ENCODE data around the gene S100A13.

The S100A13 gene

GRCh38 chr1:153617663-153618062, 9.6 kb downstream of the S100A13 start:
- TF ChIP-seq CTCF (IDR thresholded peaks at IDR 0.05; ENCODE audit: borderline replicate concordance, control extremely low read depth, extremely low read depth, insufficient read depth, missing control alignments) = peak; percentile 44
- in situ Hi-C loops (cut with MboI; ENCODE audit: low sequenced_read_pairs, unreplicated experiment) = no loop called here
- peak; percentile 76 for DNase-seq (ENCODE audit: low spot score)

- peak; percentile 18 for DNase-seq (ENCODE audit: low spot score)
- TF ChIP-seq CTCF (IDR thresholded peaks at IDR 0.05; ENCODE audit: borderline replicate concordance, control extremely low read depth, extremely low read depth, insufficient read depth, missing control alignments) = no peak
- in situ Hi-C loops (cut with MboI; ENCODE audit: low sequenced_read_pairs, unreplicated experiment) = no loop called here
These were observed 10.4 kb downstream of the S100A13 start for GRCh38 chr1:153616917-153617311.

- peak; percentile 47 for DNase-seq (ENCODE audit: low spot score)
- no peak for TF ChIP-seq CTCF (IDR thresholded peaks at IDR 0.05; ENCODE audit: borderline replicate concordance, control extremely low read depth, extremely low read depth, insufficient read depth, missing control alignments)
- in situ Hi-C loops (cut with MboI; ENCODE audit: low sequenced_read_pairs, unreplicated experiment) = no loop called here
These were observed 11.0 kb downstream of the S100A13 start, which contains the start of gene S100A14 for GRCh38 chr1:153616144-153616916. S100A14 (minus strand) TSS chr1:153616325; CDS start chr1:153615858, 467 bp downstream.

- no peak for TF ChIP-seq CTCF (IDR thresholded peaks at IDR 0.05; ENCODE audit: borderline replicate concordance, control extremely low read depth, extremely low read depth, insufficient read depth, missing control alignments)
- in situ Hi-C loops (cut with MboI; ENCODE audit: low sequenced_read_pairs, unreplicated experiment) = no loop called here
- DNase-seq (ENCODE audit: low spot score) = no peak
These were observed 11.9 kb downstream of the S100A13 start for GRCh38 chr1:153615406-153615805.

GRCh38 chr1:153614906-153615305, 12.4 kb downstream of the S100A13 start:
- in situ Hi-C loops (cut with MboI; ENCODE audit: low sequenced_read_pairs, unreplicated experiment) = no loop called here
- no peak for TF ChIP-seq CTCF (IDR thresholded peaks at IDR 0.05; ENCODE audit: borderline replicate concordance, control extremely low read depth, extremely low read depth, insufficient read depth, missing control alignments)
- DNase-seq (ENCODE audit: low spot score) = no peak

GRCh38 chr1:153614189-153614900, 13.0 kb downstream of the S100A13 start:
- in situ Hi-C loops (cut with MboI; ENCODE audit: low sequenced_read_pairs, unreplicated experiment) = no loop called here
- no peak for DNase-seq (ENCODE audit: low spot score)
- TF ChIP-seq CTCF (IDR thresholded peaks at IDR 0.05; ENCODE audit: borderline replicate concordance, control extremely low read depth, extremely low read depth, insufficient read depth, missing control alignments) = no peak
